ENCODE measurements around the gene MYO18A. TPM values are rescaled to one million over a fixed set of nuclear protein-coding genes. Genes with fewer than 3 reads are reported as not detected.

MYO18A gene
- total and polyA plus RNA-seq, 4 donors = 41.4 to 75.9 (median 59.4) TPM

DNA sequence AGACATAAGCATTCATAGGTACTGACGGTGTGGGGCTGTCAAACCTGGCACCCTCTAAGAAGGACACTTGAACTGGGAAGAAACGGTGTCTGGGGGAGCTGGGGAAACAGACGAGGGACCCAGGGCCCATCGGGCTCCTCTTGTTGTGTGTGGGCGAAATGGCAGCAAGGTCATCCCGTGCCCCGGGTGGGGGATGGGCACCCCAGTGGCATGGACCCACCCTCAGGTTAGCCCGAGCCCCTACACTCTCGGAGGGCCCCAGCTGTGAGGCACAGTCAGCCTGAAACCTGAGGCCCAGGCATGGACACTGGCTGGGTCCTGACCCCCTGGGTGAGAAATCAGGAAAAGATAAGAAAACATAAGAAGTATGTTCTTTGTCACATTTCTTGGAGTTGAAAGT is 57.1 kb downstream of the MYO18A start:
- H3K27me3 ChIP-seq (ENCODE audit: control insufficient read depth, insufficient read depth, low read length) = no peaks in the 10 kb centered on the region
- H3K9me3 ChIP-seq (ENCODE audit: control insufficient read depth, insufficient read depth, low read length) = no peaks in the 10 kb centered on the region
- H3K27ac ChIP-seq (ENCODE audit: low read depth, low read length) = no peak overlapping the region
- peaks cover 13% of the 10 kb centered on the region for H3K4me1 ChIP-seq (ENCODE audit: control insufficient read depth, insufficient read depth, low read length)
- DNase-seq (ENCODE audit: low read depth in 4 of 6, low spot score in 6 of 6) = no peak
- 87% methylated on average over 9 of the region's 9 CpGs for WGBS (ENCODE audit: insufficient coverage)
- H3K36me3 ChIP-seq (ENCODE audit: control insufficient read depth, insufficient read depth, low read length) = peaks cover 73% of the 10 kb centered on the region
- no peak overlapping the region for H3K4me3 ChIP-seq (ENCODE audit: low read depth, low read length)

DNA sequence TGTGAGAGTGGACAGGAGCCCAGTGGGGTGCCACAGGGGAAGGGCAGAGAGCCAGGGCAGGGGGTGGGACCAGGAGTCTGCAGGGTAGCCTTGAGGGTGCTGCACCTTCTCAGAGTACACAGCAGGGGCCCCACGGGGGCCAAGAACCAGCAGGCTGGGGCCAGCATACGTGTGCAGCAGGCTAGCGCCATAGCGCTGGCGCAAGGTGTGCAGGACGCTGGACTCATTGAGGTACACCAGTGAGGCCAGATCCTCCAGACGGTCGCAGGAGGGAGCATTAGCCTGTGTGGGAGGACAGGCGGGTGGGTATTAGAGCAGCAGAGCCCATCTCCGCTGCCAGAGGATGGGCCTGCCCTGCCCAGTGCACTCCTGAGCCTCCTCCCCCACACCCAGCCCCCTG is 58.8 kb downstream of the MYO18A start:
- H3K27me3 ChIP-seq (ENCODE audit: control insufficient read depth, insufficient read depth, low read length) = no peaks in the 10 kb centered on the region
- DNase-seq (ENCODE audit: low read depth in 4 of 6, low spot score in 6 of 6) = no peak
- H3K27ac ChIP-seq (ENCODE audit: low read depth, low read length) = no peak overlapping the region
- no peak overlapping the region for H3K4me3 ChIP-seq (ENCODE audit: low read depth, low read length)
- WGBS (ENCODE audit: insufficient coverage) = 94% methylated on average over 7 of the region's 10 CpGs
- H3K9me3 ChIP-seq (ENCODE audit: control insufficient read depth, insufficient read depth, low read length) = no peaks in the 10 kb centered on the region
- H3K4me1 ChIP-seq (ENCODE audit: control insufficient read depth, insufficient read depth, low read length) = peaks cover 18% of the 10 kb centered on the region
- H3K36me3 ChIP-seq (ENCODE audit: control insufficient read depth, insufficient read depth, low read length) = peaks cover 73% of the 10 kb centered on the region

DNA sequence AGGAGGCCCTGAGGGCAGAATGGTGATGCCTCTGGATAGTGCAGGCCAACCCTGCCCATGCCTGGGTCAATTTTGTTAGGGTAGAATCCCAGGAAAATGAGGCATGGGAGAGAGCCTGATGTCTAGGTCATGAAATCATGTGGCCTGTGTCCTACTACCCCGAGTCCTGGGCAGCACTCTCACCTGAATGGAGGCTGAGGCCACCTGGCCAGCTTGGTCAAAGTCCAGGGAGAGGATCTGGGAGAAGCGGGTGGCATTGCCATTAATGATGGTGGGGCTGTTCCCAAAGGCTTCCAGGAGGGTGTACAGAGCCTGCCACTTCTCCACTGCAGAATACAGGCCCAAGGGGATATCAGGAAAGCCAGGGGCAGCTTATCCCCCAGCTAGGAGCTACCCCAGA is 59.8 kb downstream of the MYO18A start:
- H3K9me3 ChIP-seq (ENCODE audit: control insufficient read depth, insufficient read depth, low read length) = no peaks in the 10 kb centered on the region
- WGBS (ENCODE audit: insufficient coverage) = 100% methylated on average over 2 of the region's 2 CpGs
- DNase-seq (ENCODE audit: low read depth in 4 of 6, low spot score in 6 of 6) = no peak
- H3K27me3 ChIP-seq (ENCODE audit: control insufficient read depth, insufficient read depth, low read length) = no peaks in the 10 kb centered on the region
- H3K4me3 ChIP-seq (ENCODE audit: low read depth, low read length) = no peak overlapping the region
- H3K36me3 ChIP-seq (ENCODE audit: control insufficient read depth, insufficient read depth, low read length) = peaks cover 74% of the 10 kb centered on the region
- H3K4me1 ChIP-seq (ENCODE audit: control insufficient read depth, insufficient read depth, low read length) = peaks cover 27% of the 10 kb centered on the region
- H3K27ac ChIP-seq (ENCODE audit: low read depth, low read length) = no peak overlapping the region

DNA sequence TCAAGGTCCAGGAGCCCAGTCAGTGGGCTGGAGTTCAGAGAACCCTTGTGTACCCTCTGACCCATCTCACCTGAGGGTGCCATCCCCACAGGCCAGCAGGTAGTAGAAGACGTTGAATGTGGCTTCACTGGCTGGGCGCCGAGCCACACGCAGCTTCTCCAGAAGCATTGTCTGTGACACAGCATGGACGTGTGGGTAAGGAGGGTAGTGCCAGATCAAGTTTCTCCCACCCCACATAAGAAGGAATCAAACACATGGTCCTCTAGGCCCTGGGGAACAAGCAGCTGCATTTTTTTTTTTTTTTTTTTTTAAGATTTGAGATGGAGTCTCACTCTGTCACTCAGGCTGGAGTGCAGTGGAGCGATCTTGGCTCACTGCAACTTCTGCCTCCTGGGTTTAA is 60.9 kb downstream of the MYO18A start:
- no peaks in the 10 kb centered on the region for H3K9me3 ChIP-seq (ENCODE audit: control insufficient read depth, insufficient read depth, low read length)
- H3K36me3 ChIP-seq (ENCODE audit: control insufficient read depth, insufficient read depth, low read length) = peaks cover 77% of the 10 kb centered on the region
- H3K4me3 ChIP-seq (ENCODE audit: low read depth, low read length) = no peak overlapping the region
- H3K27me3 ChIP-seq (ENCODE audit: control insufficient read depth, insufficient read depth, low read length) = no peaks in the 10 kb centered on the region
- peaks cover 25% of the 10 kb centered on the region for H3K4me1 ChIP-seq (ENCODE audit: control insufficient read depth, insufficient read depth, low read length)
- DNase-seq (ENCODE audit: low read depth in 4 of 6, low spot score in 6 of 6) = no peak
- H3K27ac ChIP-seq (ENCODE audit: low read depth, low read length) = no peak overlapping the region
- WGBS (ENCODE audit: insufficient coverage) = 100% methylated on average over 1 of the region's 6 CpGs

DNA sequence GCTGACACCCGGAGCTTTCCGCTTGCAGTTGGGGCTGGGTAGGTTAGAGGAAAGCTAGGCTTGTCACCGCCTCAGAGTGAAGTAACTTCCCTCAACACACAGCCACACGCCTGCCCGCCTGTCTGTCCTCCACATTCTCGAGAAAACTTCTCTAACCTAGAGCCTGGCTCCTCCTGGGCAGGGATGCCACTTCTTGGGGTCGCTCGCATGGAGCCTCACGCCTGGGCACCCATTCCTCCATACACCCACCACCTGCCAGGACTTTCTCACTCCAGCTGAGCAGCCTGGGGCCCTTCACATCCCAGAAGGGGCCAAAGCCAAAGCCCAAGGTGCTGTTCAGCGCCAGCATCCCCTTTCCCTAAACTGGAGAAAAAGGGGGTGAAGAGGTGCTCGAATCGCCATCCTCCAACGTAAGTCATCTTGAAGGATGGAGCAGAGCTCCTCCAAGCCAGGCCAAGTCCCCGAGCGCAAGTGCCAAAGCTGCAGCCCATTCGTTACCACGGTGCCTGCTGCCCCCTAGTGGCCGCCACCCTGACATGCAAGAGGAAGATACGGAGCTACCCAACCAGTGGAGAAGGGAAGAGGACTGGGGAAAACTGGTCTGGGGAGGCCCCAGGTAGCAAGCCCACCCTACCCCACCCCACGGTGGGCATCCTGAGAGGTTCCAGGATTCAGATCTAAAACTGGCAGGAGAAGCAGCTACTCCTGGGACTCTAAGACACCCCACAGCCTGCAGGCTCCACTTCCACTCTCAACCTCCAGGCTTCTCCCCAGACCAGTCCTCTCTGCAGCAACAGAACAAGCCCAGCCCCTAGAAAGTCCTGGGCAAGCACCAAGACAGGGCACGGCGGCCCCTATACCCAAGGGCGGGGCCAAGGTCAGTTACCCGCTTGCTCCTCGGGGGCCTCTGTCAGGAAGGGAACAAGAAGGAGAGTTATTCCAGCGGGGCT is 63.1 kb downstream of the MYO18A start:
- Histone ChIP-seq H3K27me3 (ENCODE audit: control insufficient read depth, insufficient read depth, low read length) (no peaks in the 10 kb centered on the region), H3K4me3 (ENCODE audit: low read depth, low read length) (no peak overlapping the region), H3K27ac (ENCODE audit: low read depth, low read length) (no peak overlapping the region), H3K4me1 (ENCODE audit: control insufficient read depth, insufficient read depth, low read length) (peaks cover 43% of the 10 kb centered on the region), H3K9me3 (ENCODE audit: control insufficient read depth, insufficient read depth, low read length) (no peaks in the 10 kb centered on the region), H3K36me3 (ENCODE audit: control insufficient read depth, insufficient read depth, low read length) (peaks cover 85% of the 10 kb centered on the region)
- WGBS (ENCODE audit: insufficient coverage) = 39% methylated on average over 21 of the region's 26 CpGs
- DNase-seq (ENCODE audit: low read depth in 4 of 6, low spot score in 6 of 6) = peak in 2 of 6 donors; percentile 85

DNA sequence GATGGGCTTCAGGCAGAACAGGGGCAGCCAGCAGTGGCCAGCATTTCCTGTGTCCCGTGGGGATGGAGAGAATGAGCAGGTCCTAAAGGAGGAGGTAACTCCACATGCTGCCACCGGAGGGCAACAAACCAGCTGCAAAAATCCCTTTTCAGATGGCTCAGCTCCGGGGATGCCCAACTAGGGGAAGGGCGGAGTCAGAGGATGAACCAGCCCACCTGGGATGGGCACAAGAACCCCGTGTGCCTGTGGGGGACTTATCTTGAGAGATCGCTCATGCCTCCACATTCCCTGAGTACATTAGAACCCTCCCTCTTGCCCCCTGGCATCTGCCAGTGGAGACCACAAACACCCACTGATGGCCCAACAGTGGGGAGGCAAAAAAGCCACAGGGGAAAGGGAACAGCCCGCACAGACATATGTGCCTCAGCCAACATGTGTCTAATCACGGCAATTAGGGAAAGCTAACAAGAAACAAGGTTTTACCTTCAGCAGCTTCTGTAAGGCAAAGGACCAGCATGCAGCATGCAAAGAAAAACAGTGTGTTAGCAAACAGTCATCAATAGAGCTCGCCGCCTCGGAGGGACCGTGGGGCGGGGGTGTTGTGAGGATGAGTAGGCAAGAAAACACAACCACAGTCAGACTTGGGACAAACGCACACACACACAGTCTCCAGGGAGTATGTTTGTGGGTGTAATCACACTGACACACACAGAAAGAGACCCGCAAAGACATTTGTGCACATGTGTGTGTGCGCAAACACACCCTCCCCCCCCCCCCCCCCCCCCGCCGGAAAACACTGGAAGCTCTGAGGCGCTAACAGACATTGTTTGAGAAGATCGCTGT is 64.0 kb downstream of the MYO18A start:
- Histone ChIP-seq H3K27ac (ENCODE audit: low read depth, low read length) (no peak overlapping the region), H3K27me3 (ENCODE audit: control insufficient read depth, insufficient read depth, low read length) (no peaks in the 10 kb centered on the region), H3K4me3 (ENCODE audit: low read depth, low read length) (no peak overlapping the region), H3K36me3 (ENCODE audit: control insufficient read depth, insufficient read depth, low read length) (peaks cover 85% of the 10 kb centered on the region), H3K4me1 (ENCODE audit: control insufficient read depth, insufficient read depth, low read length) (peaks cover 52% of the 10 kb centered on the region), H3K9me3 (ENCODE audit: control insufficient read depth, insufficient read depth, low read length) (no peaks in the 10 kb centered on the region)
- DNase-seq (ENCODE audit: low read depth in 4 of 6, low spot score in 6 of 6) = peak in 1 of 6 donors; percentile 63
- WGBS (ENCODE audit: insufficient coverage) = 50% methylated on average over 6 of the region's 20 CpGs

DNA sequence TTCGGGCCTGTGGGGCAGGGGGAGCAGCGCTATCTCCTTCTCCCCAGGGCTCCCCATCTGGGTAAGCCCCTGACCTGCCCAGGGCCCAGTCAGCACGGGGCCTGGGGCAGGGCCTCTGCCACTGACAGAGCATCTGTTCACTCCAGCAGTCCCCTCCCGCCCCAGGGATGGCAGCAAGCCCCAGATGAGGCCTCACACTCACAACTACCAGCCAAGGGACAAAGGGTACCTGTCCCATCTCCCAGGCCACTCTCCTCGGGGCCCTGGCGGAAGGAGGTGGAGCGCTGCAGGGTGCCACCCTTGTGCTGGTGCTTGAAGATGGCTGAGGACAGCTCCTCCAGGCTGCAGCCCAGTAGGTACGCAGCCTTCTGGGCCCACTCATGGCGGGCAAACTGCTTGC is 64.8 kb downstream of the MYO18A start:
- DNase-seq (ENCODE audit: low read depth in 4 of 6, low spot score in 6 of 6) = no peak
- peaks cover 57% of the 10 kb centered on the region for H3K4me1 ChIP-seq (ENCODE audit: control insufficient read depth, insufficient read depth, low read length)
- peaks cover 85% of the 10 kb centered on the region for H3K36me3 ChIP-seq (ENCODE audit: control insufficient read depth, insufficient read depth, low read length)
- no peak overlapping the region for H3K4me3 ChIP-seq (ENCODE audit: low read depth, low read length)
- 90% methylated on average over 9 of the region's 9 CpGs for WGBS (ENCODE audit: insufficient coverage)
- no peaks in the 10 kb centered on the region for H3K27me3 ChIP-seq (ENCODE audit: control insufficient read depth, insufficient read depth, low read length)
- H3K27ac ChIP-seq (ENCODE audit: low read depth, low read length) = no peak overlapping the region
- no peaks in the 10 kb centered on the region for H3K9me3 ChIP-seq (ENCODE audit: control insufficient read depth, insufficient read depth, low read length)

DNA sequence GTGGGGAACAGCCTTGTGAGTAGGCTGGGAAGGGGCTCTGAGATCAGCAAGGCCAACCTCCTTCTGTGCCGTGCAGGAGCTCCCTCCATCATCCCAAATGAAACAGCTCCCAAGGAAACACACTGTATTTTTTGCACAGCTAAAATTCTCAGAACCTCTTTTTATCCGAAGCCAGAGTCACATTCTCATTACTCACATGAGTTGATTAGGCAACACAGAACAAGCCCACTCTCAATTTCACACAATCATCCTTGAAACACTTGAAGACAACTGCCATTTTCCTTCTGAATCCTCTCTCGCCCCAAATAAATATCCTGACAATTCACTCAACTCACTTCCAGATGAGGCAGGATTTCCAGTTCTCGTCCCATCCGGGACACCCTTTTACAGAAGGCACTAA is 66.1 kb downstream of the MYO18A start:
- no peak for DNase-seq (ENCODE audit: low read depth in 4 of 6, low spot score in 6 of 6)
- Histone ChIP-seq H3K9me3 (ENCODE audit: control insufficient read depth, insufficient read depth, low read length) (no peaks in the 10 kb centered on the region), H3K4me1 (ENCODE audit: control insufficient read depth, insufficient read depth, low read length) (peaks cover 68% of the 10 kb centered on the region), H3K36me3 (ENCODE audit: control insufficient read depth, insufficient read depth, low read length) (peaks cover 85% of the 10 kb centered on the region), H3K27ac (ENCODE audit: low read depth, low read length) (no peak overlapping the region), H3K4me3 (ENCODE audit: low read depth, low read length) (no peak overlapping the region), H3K27me3 (ENCODE audit: control insufficient read depth, insufficient read depth, low read length) (no peaks in the 10 kb centered on the region)
- 78% methylated on average over 5 of the region's 5 CpGs for WGBS (ENCODE audit: insufficient coverage)

DNA sequence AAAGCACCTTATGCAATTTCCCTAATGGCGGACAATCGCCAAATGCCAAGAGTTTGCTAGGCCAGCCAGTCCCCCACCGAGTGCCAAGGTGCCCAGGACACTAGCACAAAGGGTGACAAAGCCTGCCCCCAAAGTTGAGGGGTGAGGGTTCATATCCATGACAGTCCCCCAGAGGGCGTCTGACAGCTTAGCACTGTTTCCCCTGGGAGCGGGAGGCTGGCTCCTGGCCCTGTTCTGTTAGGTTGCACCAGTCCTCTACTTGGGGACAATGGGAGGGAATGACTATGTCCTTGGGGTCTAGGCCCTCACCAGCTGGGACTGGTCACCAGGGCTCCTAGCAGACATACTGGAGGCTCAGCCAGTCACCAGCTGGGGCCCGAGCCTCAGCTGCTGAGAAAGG is 66.9 kb downstream of the MYO18A start:
- Histone ChIP-seq H3K36me3 (ENCODE audit: control insufficient read depth, insufficient read depth, low read length) (peaks cover 82% of the 10 kb centered on the region), H3K9me3 (ENCODE audit: control insufficient read depth, insufficient read depth, low read length) (no peaks in the 10 kb centered on the region), H3K27ac (ENCODE audit: low read depth, low read length) (no peak overlapping the region), H3K4me1 (ENCODE audit: control insufficient read depth, insufficient read depth, low read length) (peaks cover 75% of the 10 kb centered on the region), H3K4me3 (ENCODE audit: low read depth, low read length) (no peak overlapping the region), H3K27me3 (ENCODE audit: control insufficient read depth, insufficient read depth, low read length) (no peaks in the 10 kb centered on the region)
- DNase-seq (ENCODE audit: low read depth in 4 of 6, low spot score in 6 of 6) = no peak
- WGBS (ENCODE audit: insufficient coverage) = 64% methylated on average over 6 of the region's 6 CpGs
